GM19239 (cell line): ENCODE measurements around the gene MYO3B.
"Not testable (repeated sequence)": the region's sequence is repeated elsewhere in the genome, so short reads cannot be mapped to it uniquely, and the experiment has no call there.

Source experiments
- DNase-seq: peaks from one replicate; pipeline ENCODE4 v3.0.0; 2011; ENCODE audit warnings: low spot score; ENCODE audit not compliant: insufficient read length
- FAIRE-seq: peaks from 2 replicates; lab custom pipeline; 2011; peaks lifted over from hg19 to GRCh38; lab: Jason Lieb, UNC

The MYO3B gene

GRCh38 chr2:170576296-170576695, 398.3 kb downstream of the MYO3B start:
- no peak for DNase-seq
- FAIRE-seq = no peak

GRCh38 chr2:170577356-170577755, 399.4 kb downstream of the MYO3B start:
- no peak for FAIRE-seq
- no peak for DNase-seq

GRCh38 chr2:170578606-170579005, 400.7 kb downstream of the MYO3B start:
- DNase-seq (no peak), FAIRE-seq (no peak)

DNA sequence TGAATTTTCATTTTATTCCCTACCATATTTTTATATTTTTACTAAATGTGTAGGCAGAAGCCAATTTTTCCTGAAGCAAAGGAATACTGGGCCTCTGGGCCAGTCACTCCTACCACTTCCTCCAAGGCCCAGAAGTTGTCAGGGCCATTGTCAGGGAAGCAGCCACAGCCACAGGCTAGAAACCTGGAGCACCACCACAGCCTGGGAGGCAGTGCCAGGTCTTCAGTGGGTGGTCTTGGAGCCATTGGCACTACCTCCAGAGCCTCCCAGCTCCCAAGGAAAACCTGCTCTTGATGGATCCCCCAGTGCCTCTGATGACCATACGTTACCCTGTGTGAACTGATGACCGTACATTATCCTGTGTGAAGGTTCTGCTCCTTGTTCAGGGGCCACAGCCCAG, 401.6 kb downstream of the MYO3B start:
- FAIRE-seq (no peak), DNase-seq (no peak)

DNA sequence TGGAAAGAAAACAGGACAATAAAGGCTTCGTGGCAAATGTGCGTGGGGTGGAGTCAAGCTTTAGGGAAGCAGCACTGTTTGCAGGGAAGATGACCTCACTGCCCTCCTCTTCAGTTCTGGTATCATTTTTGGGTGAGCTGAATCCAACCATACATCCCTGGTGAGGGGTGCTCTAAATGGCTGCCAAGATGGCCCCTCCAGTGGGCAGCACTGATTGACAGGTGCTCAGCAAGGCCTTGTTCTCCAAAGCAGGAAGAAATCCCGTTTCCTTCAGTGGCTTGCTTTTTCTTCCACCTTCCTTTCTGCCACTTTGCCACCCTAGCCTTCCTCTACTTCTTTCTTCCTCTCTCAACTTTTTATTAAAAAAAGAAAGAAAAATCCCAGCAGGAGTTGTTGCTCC, 404.4 kb downstream of the MYO3B start:
- DNase-seq = no peak
- FAIRE-seq = no peak

DNA sequence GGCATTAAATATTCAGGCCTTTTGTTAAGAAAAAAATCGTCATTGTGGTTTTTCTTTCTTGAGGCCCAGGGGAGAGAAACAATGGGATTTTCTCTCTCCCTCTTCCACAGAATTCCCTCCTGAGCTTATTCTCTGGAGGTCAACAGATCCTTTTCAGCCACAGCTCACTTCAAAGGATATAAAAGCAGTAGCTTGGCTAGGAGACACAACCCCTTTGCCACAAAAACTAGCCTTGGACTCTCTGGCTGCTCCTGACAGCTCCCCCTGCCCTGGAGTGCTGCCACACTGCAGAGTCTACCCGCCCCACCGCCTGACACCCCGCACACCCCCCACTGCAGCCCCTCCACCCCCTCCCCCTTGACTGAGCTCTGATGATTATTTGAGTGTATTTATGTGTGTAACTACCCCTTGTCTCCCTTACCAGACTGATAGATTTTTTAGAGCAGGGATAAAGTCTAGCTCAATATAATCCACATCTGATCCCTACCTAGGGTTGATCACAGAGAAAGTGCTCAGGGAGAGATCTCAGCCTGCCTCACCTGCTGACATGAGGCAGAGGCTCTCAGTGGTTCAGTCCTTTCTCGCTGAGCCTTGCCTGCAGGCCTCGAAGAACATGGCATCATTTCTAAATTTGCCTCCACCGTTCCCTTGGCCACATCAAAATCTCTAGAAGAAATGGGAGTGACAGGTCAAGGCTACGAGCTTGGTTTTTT, 405.0 kb downstream of the MYO3B start:
- DNase-seq (no peak), FAIRE-seq (no peak)

- no peak for FAIRE-seq
- DNase-seq = no peak
Measured at GRCh38 chr2:170585067-170585466, 407.1 kb downstream of the MYO3B start.

DNA sequence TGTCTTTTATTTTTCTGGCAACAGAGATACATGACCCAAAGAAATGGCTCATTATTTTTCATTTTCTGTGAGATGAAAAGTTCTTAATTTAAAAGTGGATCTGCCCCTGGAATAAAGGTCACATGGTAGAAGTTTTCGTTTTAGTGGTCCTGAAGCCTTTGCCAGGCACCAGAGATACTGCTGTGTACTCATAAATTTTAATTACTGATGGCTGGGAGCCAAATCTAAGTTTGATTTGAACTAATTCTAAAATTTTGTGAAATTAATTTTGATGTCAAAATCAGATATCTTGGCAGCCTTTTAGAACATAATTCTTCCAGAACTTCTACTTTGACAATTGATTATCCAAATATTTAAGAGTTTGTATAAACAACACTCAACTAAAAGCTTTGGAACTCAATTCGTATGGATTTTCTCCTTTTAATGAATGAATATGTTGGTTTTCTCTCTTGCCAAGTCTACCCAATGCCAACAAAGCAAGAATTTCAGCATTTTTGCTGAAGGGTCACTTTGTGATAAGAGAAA, 408.7 kb downstream of the MYO3B start:
- no peak for FAIRE-seq
- no peak for DNase-seq

DNA sequence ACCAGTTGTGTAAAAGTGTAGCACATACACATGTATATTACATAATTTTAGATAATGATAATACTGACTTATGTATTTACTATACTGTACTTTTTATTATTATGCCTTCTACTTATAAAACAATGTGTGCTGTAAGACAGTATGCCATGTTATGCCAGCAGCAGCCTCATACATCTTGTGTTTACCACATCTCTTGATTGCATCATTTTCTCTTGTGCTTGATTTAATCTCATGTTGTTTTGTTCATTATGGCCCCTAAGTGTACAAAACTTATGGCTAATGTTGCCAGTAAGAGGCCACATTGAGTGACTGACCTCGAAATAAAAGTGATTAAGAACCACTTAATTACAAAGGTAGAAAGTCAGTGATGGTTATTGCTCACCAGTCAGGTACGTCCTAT, 409.2 kb downstream of the MYO3B start:
- peak; percentile 54 for FAIRE-seq

GRCh38 chr2:170587922-170588321, 410.0 kb downstream of the MYO3B start:
- DNase-seq (no peak), FAIRE-seq (no peak)

More for the DNA sequence above, 409.2 kb downstream of the MYO3B start:
- no peak for DNase-seq

GRCh38 chr2:170588729-170589128, 410.8 kb downstream of the MYO3B start:
- no peak for FAIRE-seq
- no peak for DNase-seq

DNA sequence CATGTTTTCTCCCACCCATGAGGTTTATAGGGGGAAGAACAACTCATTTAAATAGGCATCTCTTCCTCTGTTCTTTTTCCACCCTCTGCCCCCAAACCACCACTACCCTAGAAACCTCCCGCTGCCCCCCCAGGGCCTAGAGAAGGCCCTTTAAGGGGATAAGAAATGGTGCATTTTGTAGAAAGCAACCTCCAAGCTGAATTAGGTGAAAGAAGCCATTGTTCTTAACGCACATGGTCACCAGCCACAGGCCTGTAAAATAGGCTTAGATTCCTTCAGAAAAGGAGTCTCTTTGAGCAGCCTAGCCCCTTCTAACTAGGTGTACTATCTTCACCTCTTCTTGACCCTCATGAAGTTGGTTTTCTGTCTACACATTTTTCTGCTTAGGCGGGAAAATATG, 418.6 kb downstream of the MYO3B start:
- FAIRE-seq (no peak), DNase-seq (no peak)

DNA sequence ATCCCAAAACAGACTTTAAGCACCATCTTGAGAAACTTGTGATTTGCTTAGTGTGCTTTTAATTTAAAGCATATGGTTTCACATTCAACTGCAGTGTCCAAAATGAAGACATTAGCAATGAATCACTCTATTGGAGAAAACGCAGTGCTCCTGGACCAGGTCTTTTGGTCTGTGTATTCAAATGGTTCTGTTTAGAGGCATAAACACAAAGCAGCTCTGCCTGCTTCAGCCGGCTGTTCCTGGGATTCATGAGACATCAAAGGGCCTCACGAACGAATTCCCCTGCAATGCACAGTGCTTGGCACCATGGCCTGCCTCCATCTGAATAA, 420.1 kb downstream of the MYO3B start:
- DNase-seq (no peak), FAIRE-seq (no peak)

- DNase-seq (no peak), FAIRE-seq (no peak)
Measured at GRCh38 chr2:170601489-170601888, 423.5 kb downstream of the MYO3B start.

- FAIRE-seq = no peak
- no peak for DNase-seq
Measured at GRCh38 chr2:170605862-170606261, 427.9 kb downstream of the MYO3B start.

GRCh38 chr2:170607171-170607570, 429.2 kb downstream of the MYO3B start:
- no peak for FAIRE-seq
- DNase-seq = no peak

DNA sequence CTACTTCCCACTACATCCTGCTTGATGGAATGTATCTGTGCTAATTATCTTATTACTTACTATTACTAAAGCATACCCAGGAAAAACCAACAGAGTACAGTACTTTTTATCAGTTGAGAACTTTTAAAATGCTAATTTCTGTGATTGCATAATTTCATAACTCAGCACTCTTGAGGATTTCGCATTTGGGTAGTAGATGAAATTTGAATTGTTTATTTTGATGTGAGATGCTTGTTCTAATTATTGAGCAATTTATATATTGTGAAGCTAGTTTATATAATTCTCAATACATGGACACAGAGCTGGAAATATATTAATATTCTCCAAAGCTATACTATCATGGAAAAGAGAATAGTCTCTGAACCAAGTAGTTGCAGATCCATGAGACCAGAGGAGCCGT, 432.7 kb downstream of the MYO3B start:
- FAIRE-seq (no peak), DNase-seq (no peak)

DNA sequence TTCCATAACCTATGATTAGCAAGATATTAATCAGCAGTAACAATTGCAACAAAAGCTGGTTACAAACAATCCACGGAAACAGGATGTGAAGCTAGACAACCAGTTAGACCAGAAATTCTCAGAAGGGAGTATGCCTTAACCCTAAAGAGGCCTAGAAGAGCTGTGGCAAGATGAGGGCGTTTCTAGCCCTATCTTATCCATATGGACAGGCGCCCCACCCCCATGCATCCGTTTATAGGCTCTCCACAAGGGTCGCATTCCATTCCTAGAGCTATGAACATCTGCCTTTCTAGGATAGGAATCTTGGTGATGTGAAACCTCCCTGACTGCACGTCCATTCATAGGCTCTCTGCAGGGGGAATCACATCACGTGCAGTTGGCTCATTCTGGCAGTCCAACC, 441.0 kb downstream of the MYO3B start:
- FAIRE-seq, DNase-seq: not testable (repeated sequence)

- DNase-seq, FAIRE-seq: not testable (repeated sequence)
Measured at GRCh38 chr2:170635094-170635493, 457.1 kb downstream of the MYO3B start.

- no peak for DNase-seq
- FAIRE-seq = no peak
Measured at GRCh38 chr2:170639635-170640034, 461.7 kb downstream of the MYO3B start.

DNA sequence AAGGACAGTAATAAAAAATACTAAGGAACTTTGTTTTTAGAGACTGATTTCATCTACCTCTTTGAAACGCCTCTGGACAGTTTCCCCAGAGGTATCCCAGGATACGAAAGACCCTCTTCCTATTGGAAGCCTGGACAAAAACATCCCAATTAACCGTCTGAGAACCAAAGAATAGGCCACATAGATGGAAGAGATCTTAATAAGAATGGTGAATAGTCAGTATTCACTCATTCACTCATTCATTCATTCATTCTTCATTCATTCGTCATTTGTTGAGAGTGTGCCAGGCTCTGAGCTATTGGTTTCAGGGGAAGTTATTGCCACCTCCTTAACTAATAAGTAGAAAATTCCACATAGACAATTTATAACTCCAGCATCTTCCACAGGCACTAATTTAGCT, 464.0 kb downstream of the MYO3B start:
- DNase-seq (no peak), FAIRE-seq (no peak)

DNA sequence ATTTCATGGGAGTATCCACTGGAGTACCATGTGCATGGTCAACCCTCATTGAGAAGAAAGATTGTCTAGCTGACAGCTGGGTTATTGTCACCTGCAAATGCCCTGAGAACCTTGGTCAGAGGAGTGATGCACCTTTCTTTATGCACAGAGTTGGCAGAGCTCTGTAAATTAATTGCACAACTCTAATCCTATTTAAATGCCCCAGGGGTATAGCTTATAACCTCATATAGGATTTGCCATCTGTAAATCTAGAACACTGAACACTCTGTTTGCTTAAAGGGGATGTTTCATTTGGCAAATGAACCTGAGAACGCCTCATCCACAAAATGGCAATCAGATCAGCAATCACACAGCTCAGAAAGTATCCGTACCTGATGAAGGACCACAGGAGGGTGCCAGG, 465.4 kb downstream of the MYO3B start:
- no peak for FAIRE-seq
- no peak for DNase-seq
